Hematopoietic multipotent progenitor cell treated with erythropoietin and hydrocortisone succinate and interleukin-3 and kit ligand, for 8 days (in vitro differentiated cells): ENCODE measurements around the gene FHOD3.
"Not testable (repeated sequence)": the region's sequence is repeated elsewhere in the genome, so short reads cannot be mapped to it uniquely, and the experiment has no call there.

Experiments used
- DNase-seq: peaks from one replicate; pipeline ENCODE4 v3.0.0-alpha.2; 2015

The FHOD3 gene

DNA sequence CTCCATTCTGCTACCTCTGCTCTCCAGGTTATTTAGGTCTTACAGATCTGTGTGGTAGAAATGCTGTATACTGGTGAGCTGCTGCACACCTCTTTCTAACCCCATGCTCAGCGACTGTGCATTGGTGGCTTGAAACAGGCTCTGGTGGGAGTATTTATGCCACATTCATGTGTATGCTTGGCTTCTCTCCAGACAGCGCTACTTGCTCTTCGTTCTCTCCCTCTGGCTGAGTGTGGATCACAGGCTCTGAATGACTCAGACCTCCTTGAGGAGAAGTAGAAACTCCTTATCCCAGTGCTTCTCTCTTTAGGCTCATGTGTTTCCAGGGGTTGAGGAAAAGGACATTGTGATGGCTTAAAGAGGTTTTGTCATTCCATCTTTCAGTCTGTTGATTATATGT, 54.9 kb downstream of the FHOD3 start:
- no peak for DNase-seq

DNA sequence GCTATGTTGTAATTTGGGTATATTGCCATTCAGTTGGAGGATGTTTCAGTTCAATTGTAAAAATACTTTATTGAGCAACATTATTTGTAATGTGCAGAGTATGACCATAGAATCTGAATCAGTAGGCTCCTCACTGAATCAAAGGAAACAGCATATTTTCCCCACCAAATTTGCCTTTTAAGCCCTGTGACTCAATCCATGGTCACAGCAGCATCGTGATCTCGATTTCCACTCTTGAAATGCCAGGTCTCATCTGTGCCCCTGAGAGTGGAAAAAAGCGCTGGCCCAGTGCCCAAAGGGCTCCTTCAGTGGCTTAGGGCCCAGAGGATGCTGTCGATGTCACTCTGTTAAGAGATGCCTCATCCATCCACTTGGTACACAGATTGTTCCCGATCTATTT, 57.5 kb downstream of the FHOD3 start:
- no peak for DNase-seq

DNA sequence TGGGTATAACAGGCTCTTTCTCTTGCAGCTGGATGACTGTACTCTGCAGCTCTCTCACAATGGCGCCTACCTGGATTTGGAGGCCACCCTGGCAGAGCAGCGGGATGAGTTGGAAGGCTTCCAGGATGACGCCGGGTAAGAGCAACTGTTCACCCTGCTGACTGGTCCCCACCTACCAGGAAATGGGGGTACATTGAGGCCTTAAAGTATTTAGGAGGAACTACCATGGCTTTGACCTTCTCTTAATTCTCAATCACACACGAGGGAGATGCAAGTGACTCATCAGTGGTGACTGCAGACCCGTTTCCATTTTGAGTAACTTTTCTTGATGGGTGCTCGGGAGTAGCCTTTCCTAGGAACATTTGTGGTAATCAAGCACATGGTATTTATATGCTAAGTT, 58.0 kb downstream of the FHOD3 start:
- no peak for DNase-seq

- not testable (repeated sequence) for DNase-seq
Observed at GRCh38 chr18:36356741-36357140, 59.2 kb downstream of the FHOD3 start.

GRCh38 chr18:36358141-36358540, 60.6 kb downstream of the FHOD3 start:
- no peak for DNase-seq

GRCh38 chr18:36360256-36360909, 62.9 kb downstream of the FHOD3 start:
- no peak for DNase-seq

DNA sequence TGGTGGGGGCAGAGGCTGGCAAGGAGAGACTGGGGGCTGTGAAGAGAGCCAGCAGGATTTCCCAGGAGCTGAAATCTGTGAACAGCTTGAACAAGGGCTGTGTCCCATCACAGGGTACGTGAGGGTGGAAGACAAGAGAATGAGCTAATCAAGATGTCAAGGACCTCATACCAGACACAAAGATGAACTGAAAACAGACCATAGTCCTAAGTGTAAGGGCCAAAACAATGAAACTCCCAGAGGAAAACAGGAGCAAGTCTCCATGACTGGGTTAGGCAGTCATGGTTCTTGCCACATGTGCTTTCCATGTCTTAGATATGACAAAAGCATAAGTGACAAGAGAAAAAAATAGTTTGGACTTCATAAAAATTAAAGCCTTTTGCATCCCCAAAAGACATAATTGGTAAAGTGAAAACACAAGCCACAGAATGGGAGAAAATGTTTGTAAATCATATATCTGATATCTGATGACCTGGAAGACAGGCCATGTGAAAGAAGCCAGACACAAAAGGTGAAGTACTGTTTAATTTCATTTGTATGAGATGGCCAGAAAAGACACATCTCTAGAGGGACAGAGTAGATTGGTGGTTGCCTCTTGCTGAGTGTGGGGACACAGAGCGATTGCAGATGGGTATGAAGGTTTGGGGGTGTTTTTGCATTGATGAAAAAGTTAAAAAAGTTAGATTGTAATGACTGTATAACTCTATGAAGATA, 67.6 kb downstream of the FHOD3 start:
- no peak for DNase-seq

- DNase-seq: no peak
Observed at GRCh38 chr18:36365836-36366775, 68.6 kb downstream of the FHOD3 start.

- no peak for DNase-seq
Observed at GRCh38 chr18:36366994-36367839, 69.7 kb downstream of the FHOD3 start.

DNA sequence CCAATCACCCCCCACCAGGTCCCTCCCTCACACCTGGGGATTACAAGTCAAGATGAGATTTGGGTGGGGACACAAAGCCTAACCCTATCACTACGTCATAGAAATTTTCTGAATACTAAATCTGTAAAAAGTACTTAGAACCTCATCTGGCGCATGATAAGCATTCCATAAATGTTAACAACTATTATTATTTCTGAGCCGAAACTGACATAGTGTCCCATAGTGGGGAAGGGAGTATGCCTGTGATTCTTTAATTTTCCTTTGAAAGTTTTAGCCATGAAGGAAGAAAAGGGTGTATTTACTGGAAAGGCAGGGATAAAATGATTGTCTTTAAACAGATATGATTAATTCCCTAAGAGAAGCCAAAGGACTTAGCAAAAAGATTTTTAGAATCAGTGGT, 71.4 kb downstream of the FHOD3 start:
- DNase-seq: no peak

DNA sequence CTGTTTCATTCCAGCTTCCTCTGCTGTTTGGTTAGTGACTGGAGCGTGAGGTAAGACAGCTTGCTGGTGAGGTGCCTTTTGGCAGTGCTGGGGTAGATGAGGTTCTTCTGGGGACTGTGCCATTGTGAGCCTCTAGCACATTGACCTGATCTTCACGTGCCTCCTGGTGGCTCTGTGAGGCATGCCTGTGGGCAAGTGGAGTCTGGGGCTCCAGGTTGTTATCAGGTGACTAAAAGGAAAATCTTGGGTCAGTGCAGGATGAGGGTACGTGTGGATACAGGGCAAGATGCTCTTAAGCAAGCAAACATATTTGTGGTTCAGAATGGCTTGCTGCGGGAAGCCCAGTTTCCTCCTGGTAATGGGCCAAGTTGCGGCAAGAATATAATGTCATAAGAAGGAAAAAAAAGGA, 75.4 kb downstream of the FHOD3 start:
- no peak for DNase-seq

DNA sequence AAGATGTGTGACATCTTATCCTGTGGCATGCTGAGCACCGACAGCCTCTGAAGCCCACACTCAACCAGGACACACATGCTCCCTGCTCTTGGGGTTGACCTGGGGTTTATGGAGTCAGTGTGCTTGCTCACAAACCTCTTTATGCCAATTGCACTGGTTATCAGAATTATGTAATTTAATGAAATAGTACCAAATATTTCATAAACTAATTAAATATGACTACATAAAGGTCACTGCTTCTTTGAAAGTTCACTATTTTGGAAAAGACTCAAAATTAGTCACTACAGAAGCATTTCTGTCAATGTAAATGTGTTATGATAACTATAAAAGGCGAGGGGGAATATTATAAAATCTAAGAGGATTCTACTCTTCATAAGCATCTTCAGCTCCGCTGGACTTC, 76.7 kb downstream of the FHOD3 start:
- DNase-seq: no peak

- DNase-seq: no peak
Observed at GRCh38 chr18:36375118-36375517, 77.6 kb downstream of the FHOD3 start.

GRCh38 chr18:36376361-36376760, 78.8 kb downstream of the FHOD3 start:
- no peak for DNase-seq

GRCh38 chr18:36377626-36378025, 80.1 kb downstream of the FHOD3 start:
- DNase-seq: no peak

DNA sequence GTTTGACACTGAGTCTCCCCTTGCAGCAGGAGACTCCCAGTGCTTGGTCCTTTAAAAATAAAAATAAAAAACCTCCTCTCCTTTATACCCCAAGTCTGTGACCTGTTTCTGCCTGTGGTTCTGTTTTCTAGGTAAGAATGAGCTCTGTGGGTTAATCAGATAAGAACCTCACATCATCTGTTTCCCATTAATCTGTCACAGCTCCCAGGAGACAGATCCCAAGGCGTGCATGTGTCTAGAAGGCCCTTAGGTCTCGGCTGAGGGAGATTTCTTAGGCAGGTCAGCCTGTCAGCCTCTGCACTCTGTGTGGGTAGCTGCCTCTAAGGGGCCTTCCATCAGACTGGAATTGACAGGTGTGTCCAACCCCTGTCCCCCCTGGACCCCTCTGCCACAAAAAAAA, 80.7 kb downstream of the FHOD3 start:
- DNase-seq: no peak

DNA sequence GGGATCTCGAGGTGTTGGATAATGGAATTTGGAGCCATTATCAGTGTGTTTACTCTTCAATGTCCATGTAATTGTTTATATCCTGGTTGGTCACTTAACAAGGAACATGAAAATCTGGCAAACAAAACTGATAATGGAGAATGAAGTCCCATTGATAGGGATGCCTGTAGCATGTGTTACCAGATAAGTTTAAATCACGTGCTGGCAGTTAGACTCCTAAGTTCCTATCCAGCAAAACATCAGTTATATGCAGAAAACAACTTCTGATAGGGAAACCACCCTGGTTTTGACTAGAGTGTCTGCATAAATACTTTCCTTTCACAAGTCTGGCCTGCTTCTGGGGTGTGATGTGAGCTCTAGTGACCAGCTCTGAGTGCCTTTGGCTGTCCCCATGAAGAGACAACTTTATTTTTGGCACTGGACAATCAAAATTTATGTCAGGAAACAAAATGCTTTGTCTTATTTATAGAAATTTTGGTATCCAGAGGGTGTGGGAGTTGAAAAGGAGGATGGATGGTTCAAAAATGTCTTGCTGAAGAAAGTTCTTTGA, 82.0 kb downstream of the FHOD3 start:
- DNase-seq: peak; percentile 43

DNA sequence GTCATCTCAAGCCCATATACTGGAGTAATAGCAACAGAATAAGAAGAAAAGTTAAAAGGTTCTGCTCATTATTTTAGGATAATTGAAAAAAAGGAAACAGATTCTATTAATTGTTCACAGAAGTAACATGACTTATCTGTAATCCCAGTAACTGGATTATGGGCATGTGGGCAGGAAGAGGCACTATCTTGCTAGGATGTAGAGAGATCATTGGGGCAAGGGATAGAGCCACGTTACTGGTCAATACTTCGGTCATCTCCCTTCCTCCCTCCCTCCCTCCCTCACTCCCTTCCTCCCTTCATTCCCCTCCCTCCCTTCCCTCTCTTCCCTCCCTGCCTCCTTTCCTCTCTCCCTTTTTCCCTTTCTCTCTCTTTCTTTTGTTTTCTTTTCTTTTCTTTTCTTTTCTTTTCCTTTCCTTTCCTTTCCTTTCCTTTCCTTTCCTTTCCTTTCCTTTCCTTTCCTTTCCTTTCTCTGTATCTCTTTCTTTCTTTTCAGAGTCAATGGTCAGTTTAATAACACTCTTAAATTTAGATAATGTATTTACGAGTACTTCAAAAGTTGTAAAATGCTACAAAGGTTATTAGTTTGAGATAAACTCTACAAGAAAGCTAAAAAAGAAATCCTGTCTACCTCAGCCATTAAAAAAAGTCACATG, 82.8 kb downstream of the FHOD3 start:
- no peak for DNase-seq

GRCh38 chr18:36381075-36381474, 83.6 kb downstream of the FHOD3 start:
- no peak for DNase-seq

DNA sequence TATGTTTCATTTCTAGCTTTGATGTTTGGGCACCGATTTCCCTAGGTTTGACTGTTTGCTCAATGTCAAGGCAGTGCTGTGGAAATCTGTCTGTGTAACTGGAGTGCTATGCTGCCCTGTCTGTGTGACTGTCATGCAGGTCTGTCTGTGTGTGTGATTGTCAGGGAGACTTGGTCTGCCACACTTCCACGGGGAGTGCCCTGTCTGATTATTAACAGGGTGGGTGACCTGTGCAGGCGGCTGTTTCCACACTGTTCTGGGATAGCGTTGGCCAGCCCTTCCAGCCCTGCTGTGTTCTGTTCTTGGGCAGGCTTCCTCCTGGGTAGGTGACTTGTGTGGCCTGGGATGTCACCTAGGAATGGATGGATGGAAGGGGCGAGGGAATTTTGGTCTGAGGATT, 85.3 kb downstream of the FHOD3 start:
- no peak for DNase-seq

DNA sequence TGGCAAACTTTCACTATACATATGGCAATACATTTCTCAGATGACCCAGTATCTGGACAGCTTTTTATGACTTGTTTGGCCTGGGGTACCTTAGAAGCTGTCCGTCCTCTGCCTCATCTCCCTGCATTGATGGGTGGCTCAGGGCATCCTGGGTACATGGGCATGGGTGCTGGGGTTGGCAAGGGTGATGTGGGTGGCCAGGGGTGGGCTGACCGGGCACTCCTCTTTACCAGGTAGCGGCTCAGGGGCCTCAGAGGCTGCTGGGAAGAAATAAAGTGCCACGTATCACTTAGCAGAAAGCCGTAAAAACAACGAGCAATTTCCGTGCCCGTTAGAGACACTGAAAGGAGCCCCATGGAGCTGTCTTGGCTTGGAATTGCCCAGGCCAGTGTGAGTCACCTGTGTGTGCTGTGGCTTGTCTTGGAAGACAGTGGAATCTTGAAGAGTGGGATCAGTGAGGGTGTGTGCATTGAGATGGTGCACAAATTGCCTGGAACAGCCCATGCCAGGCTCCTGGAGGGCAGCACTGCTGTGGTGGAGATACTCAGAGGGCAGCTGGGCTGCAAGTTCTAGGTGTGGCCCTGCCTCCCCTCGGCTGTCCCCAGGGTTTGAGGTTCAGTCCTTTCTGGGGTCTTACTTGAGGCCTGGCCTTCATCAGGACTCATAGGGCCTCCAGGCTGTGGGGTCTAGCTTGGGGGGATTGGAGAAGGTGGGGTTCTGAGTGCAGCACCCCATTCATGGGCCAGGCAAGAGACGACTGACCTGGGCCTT, 88.8 kb downstream of the FHOD3 start:
- DNase-seq: no peak
